GM08714 (cell line): Measurements from ENCODE around the gene CTIF.
"Not testable (repeated sequence)": the region's sequence is repeated elsewhere in the genome, so short reads cannot be mapped to it uniquely, and the experiment has no call there.

Source experiments
- H3K4me3 ChIP-seq: fragments of 200-500 bp; sonication (Bioruptor generic); 2 replicates; pipeline ENCODE4 v1.5.1; 2014; ENCODE audit warnings: mild to moderate bottlenecking, low read length, inconsistent platforms
- ZNF274 ChIP-seq: IDR thresholded peaks from 2 replicates; pipeline ENCODE4 v1.6.1; 2012; ENCODE audit warnings: mild to moderate bottlenecking, low read depth, low read length

CTIF gene

GRCh38 chr18:48538531-48539405 lies at the start of gene CTIF:
TSS of gene CTIF (plus strand) at chr18:48539031. CDS start at chr18:48619566, 80,535 bp downstream.
- H3K4me3 ChIP-seq, result peak within 1 kb of the TSS; percentile 68
- no peak for TF ChIP-seq ZNF274

- no peak overlapping the region for H3K4me3 ChIP-seq
- TF ChIP-seq ZNF274, result no peak
Observed at GRCh38 chr18:48490641-48491293, 48.1 kb upstream of the CTIF start.

- no peak for TF ChIP-seq ZNF274
- H3K4me3 ChIP-seq, result no peak overlapping the region
Observed at GRCh38 chr18:48492880-48493279, 46.0 kb upstream of the CTIF start.

GRCh38 chr18:48493434-48494230 lies 45.2 kb upstream of the CTIF start:
- no peak for TF ChIP-seq ZNF274
- H3K4me3 ChIP-seq, result no peak overlapping the region

- no peak for TF ChIP-seq ZNF274
Observed at GRCh38 chr18:48497863-48498262, 41.0 kb upstream of the CTIF start.

GRCh38 chr18:48500517-48500916 lies 38.3 kb upstream of the CTIF start:
- no peak overlapping the region for H3K4me3 ChIP-seq
- no peak for TF ChIP-seq ZNF274

More at GRCh38 chr18:48497863-48498262, 41.0 kb upstream of the CTIF start:
- no peak overlapping the region for H3K4me3 ChIP-seq

- no peak overlapping the region for H3K4me3 ChIP-seq
- no peak for TF ChIP-seq ZNF274
Observed at GRCh38 chr18:48502906-48503305, 35.9 kb upstream of the CTIF start.

GRCh38 chr18:48504819-48505218 lies 34.0 kb upstream of the CTIF start:
- no peak for TF ChIP-seq ZNF274
- H3K4me3 ChIP-seq, result no peak overlapping the region

GRCh38 chr18:48506983-48507568 lies 31.8 kb upstream of the CTIF start:
- H3K4me3 ChIP-seq, result not testable (repeated sequence)

GRCh38 chr18:48512498-48512897 lies 26.3 kb upstream of the CTIF start:
- H3K4me3 ChIP-seq, result not testable (repeated sequence)

- no peak overlapping the region for H3K4me3 ChIP-seq
- TF ChIP-seq ZNF274, result no peak
Observed at GRCh38 chr18:48514786-48515185, 24.0 kb upstream of the CTIF start.

- no peak overlapping the region for H3K4me3 ChIP-seq
- no peak for TF ChIP-seq ZNF274
Observed at GRCh38 chr18:48517048-48517447, 21.8 kb upstream of the CTIF start.

GRCh38 chr18:48519431-48520100 lies 19.3 kb upstream of the CTIF start:
- H3K4me3 ChIP-seq, result no peak overlapping the region
- no peak for TF ChIP-seq ZNF274

- no peak overlapping the region for H3K4me3 ChIP-seq
Observed at GRCh38 chr18:48521723-48522122, 17.1 kb upstream of the CTIF start.

More at GRCh38 chr18:48521723-48522122, 17.1 kb upstream of the CTIF start:
- no peak for TF ChIP-seq ZNF274
